ENCODE measurements around the gene H2AZ1.

H2AZ1 gene

DNA sequence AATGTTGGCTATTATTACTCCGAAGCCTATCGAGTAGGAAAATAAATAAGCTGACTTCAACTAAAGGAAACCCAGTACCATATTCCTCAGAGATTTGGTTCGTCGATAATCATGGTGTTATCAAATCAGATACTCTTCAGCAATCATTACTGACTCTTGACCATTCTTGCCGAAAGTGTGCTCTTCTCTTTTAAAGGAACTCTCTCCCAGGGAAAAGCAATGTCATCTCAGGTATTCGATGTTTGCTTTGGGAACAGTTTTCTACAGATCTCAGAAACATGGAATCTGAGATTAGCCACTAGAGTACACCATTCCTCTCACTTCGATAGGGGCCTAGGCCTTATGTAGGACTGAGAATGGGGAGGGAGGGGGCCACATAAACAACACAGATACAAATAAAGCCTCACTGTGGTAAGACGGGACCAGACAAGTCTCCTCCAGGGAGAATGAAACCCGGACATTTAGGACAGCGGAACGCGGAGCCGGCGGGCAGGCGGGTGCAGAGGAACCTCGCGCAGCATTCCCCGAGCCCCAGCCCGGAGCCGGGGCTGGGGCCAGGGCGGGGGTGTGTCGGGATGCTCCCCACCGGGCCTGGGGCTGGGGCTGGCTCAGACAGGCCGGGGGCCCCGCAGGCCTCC lies 4.2 kb downstream of the H2AZ1 start:
- no peak for DNase-seq

DNA sequence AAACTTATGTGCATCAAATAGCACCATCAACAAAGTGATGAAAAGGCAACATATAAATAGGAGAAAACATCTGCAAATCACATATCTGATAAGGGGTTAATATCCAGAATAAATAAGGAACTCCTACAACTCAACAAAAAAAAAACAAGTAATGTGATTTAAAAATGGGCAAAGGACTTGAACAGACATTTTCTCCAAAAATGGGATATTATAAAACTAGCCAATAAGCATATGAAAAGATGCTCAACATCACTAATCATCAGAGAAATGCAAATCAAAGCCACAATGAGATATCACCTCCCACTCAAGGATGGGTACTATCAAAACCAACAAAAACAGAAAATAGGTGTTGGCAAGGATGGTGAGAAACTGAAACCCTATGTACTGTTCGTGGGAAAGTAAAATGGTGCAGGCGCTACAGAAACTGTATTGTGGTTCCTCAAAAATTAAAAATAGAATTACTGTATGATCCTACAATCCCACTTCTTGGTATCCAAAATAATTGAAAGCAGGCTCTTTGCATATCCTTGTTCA lies 6.1 kb downstream of the H2AZ1 start:
- peak; percentile 35 for DNase-seq

DNA sequence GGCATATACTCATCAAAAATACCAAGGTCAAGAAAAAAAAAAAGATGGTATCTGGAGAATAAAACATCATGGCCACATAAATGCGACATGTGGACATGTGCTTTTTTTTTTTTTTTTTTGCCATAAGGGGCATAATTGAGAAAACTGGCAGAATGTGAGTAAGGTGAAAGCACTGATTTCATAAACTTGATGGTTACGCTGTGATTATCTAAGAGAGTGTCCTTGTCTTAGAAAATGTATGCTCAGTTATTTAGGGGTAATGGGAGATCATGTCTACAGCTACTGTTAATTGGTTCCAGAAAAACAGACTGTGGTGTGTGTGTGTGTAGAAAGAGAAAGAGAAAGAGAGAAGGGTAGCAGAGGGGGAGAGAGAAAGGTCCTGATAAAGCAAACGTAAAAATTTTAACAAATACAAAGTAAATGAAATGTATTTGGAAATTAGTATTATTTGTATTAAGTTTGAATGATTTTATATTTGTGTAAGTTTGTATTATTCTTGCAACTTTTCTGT lies 11.8 kb downstream of the H2AZ1 start:
- no peak for DNase-seq

DNA sequence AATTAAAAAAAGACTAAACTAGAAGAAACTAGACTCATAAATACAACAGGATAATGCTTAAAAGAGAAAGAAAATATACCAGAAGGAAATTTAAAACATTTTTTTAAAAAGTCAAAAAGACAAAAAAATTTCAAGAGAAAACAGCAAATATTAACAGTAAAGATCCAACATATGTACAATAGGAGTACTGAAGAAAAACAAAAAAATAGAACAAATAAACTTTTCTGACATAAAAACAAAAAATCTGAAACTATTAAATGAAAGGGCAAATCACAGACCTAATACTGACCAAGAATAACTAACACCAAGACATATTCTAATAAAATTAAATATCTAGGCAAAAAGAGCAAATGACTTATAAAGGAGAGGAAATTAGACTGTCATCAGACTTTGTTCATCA lies 15.2 kb downstream of the H2AZ1 start:
- no peak for DNase-seq

DNA sequence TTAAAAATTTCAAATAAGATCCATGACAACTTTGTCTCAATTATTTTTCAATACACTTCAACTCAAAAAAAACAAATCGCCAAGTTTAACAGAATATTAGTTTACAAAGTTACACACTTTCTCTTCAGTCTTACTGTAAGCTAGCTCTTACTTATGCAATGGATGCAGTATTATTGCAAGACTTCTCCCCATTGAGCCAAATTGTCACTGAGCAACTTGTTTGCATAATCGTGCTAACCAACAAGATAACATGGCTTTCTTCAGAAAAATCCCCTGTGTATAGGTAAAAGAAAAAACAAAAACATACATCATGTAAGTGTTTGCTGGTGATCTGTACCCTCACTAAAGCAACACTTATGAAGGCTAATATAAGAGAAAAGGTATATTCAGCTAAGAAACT lies 22.5 kb downstream of the H2AZ1 start:
- no peak for DNase-seq

DNA sequence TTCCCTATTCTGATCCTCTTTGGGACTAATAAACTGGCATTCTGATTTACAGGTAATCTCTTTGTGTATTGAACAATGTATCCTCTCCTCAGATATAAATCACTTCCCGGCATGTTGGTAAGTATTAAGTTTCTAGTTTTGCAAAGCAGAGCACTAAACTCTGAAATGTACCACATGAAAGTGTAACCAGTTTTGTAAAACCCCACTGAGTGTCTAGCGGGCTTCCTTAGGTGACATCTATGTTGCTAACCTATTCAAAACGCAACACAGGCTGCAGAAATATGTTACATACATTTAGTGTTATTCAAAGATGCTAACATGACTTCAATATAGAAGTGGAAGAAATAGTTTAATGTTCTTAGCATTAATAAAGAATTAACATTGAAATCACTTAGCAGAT lies 28.9 kb downstream of the H2AZ1 start:
- peak; percentile 31 for DNase-seq

DNA sequence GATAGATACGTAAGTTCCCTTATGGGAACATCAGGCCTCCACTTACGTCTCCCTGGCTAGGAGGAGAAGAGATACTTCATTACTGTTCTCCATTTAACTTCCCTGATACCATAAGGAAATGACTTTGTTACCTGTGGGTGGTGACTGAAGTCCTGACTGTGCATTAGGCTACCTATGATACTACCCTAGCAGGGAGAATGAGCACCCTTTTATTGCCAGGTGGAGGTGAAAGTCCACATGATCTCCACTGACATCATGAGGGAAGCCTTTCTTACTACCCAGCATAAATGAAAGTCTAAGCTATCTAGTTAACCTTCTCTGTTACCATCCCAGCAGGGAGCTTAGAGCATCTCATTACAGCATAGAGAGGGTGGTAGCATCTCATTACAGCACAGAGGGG lies 31.4 kb downstream of the H2AZ1 start:
- no peak for DNase-seq

DNA sequence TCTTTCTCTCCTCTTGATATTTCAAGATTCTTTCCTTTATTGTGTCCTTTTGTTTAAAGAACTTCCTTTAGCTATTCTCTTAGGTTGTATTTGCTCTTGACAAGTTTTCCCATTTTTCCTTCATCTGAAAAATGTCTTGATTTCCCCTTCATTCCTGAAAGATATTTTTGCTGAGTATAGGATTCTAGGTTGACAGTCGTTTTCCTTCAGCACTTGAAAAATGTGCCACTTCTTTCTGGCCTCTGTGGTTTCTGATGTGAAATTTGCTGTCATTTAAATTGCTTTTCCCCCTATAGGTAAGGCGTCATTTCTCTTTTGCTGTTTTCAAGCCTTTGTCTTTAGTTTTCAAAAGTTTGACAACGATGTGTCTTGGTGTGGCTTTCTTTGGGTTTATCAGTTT lies 32.5 kb downstream of the H2AZ1 start:
- no peak for DNase-seq

DNA sequence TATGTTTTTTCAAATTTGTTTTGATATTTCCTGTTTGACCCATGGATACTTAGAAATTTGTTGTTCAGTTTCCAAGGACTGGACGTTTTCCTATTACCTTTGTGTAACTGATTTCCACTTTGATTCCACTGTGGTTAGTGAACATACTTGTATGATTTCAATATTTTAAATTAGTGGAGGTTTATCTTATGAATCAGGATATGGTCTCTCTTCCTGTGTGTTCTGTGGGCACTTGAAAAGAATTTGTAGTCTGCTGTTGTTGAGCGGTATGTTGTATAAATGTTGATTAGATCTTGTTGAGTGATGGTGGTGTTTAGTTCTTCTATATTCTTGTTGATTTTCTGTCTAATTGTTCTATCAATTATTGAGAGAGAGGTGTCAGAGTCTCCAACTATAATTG lies 34.6 kb downstream of the H2AZ1 start:
- DNase-seq: no peak
